ENCODE results near the gene WDFY4. TPM values are rescaled to one million over a fixed set of nuclear protein-coding genes. Genes with fewer than 3 reads are reported as not detected.

WDFY4 gene
- total RNA-seq, 1 donor from 2014 or later = 2.6 TPM

DNA sequence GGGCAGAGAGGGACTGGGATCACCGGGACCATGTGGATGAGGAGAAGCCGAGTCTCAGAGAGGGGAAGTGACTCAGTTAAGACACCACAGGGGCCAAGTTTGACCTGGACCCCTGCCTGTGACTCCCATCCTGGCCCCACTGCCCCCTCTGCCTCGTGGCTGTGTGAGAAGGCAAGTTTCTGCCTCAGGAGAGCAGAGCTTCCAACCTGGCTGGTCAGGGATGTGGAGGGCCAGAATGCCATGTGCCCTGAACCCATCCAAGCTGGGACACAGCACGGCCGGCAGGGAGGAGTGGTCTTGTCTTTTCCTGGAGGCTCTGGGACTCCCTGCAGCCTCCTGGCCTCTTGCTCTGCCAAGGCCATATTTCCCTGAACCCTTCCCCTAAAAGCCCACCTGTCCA is 19.5 kb downstream of the WDFY4 start:
- Histone ChIP-seq H3K36me3 (ENCODE audit: control insufficient read depth in 3 of 3, insufficient read depth in 3 of 3, low read length in 3 of 3) (no peaks in the 10 kb centered on the region), H3K9ac (ENCODE audit: low read depth in 1 of 3, low read length in 3 of 3) (no peak overlapping the region), H3K27me3 (ENCODE audit: control insufficient read depth in 3 of 3, insufficient read depth in 3 of 3, low read length in 3 of 3) (peaks cover 4 to 23% (median 10%) of the 10 kb centered on the region in 3 donors), H3K4me3 (ENCODE audit: low read length in 3 of 3) (no peak overlapping the region), H3K9me3 (ENCODE audit: control insufficient read depth in 3 of 3, low read length in 3 of 3) (no peaks in the 10 kb centered on the region), H3K4me1 (ENCODE audit: control insufficient read depth in 3 of 3, insufficient read depth in 3 of 3, low read length in 3 of 3) (no peaks in the 10 kb centered on the region), H3K27ac (ENCODE audit: low read depth, low read length) (no peak overlapping the region)

- Histone ChIP-seq H3K27ac (ENCODE audit: low read depth, low read length) (no peak overlapping the region), H3K27me3 (ENCODE audit: control insufficient read depth in 3 of 3, insufficient read depth in 3 of 3, low read length in 3 of 3) (peaks cover 4 to 21% (median 10%) of the 10 kb centered on the region in 3 donors), H3K9me3 (ENCODE audit: control insufficient read depth in 3 of 3, low read length in 3 of 3) (no peaks in the 10 kb centered on the region), H3K9ac (ENCODE audit: low read depth in 1 of 3, low read length in 3 of 3) (no peak overlapping the region), H3K36me3 (ENCODE audit: control insufficient read depth in 3 of 3, insufficient read depth in 3 of 3, low read length in 3 of 3) (no peaks in the 10 kb centered on the region), H3K4me3 (ENCODE audit: low read length in 3 of 3) (no peak overlapping the region), H3K4me1 (ENCODE audit: control insufficient read depth in 3 of 3, insufficient read depth in 3 of 3, low read length in 3 of 3) (no peaks in the 10 kb centered on the region)
Observed at GRCh38 chr10:48705401-48705938, 20.8 kb downstream of the WDFY4 start.

GRCh38 chr10:48707472-48707871 is 22.8 kb downstream of the WDFY4 start:
- Histone ChIP-seq H3K9ac (ENCODE audit: low read depth in 1 of 3, low read length in 3 of 3) (no peak overlapping the region), H3K36me3 (ENCODE audit: control insufficient read depth in 3 of 3, insufficient read depth in 3 of 3, low read length in 3 of 3) (no peaks in the 10 kb centered on the region), H3K27me3 (ENCODE audit: control insufficient read depth in 3 of 3, insufficient read depth in 3 of 3, low read length in 3 of 3) (peaks cover 4 to 19% (median 10%) of the 10 kb centered on the region in 3 donors), H3K4me1 (ENCODE audit: control insufficient read depth in 3 of 3, insufficient read depth in 3 of 3, low read length in 3 of 3) (no peaks in the 10 kb centered on the region), H3K4me3 (ENCODE audit: low read length in 3 of 3) (no peak overlapping the region), H3K9me3 (ENCODE audit: control insufficient read depth in 3 of 3, low read length in 3 of 3) (no peaks in the 10 kb centered on the region), H3K27ac (ENCODE audit: low read depth, low read length) (no peak overlapping the region)

GRCh38 chr10:48708144-48708543 is 23.5 kb downstream of the WDFY4 start:
- H3K9ac ChIP-seq (ENCODE audit: low read depth in 1 of 3, low read length in 3 of 3) = no peak overlapping the region
- peaks cover 4 to 19% (median 10%) of the 10 kb centered on the region in 3 donors for H3K27me3 ChIP-seq (ENCODE audit: control insufficient read depth in 3 of 3, insufficient read depth in 3 of 3, low read length in 3 of 3)
- no peak overlapping the region for H3K4me3 ChIP-seq (ENCODE audit: low read length in 3 of 3)
- H3K27ac ChIP-seq (ENCODE audit: low read depth, low read length) = no peak overlapping the region
- H3K9me3 ChIP-seq (ENCODE audit: control insufficient read depth in 3 of 3, low read length in 3 of 3) = no peaks in the 10 kb centered on the region
- H3K4me1 ChIP-seq (ENCODE audit: control insufficient read depth in 3 of 3, insufficient read depth in 3 of 3, low read length in 3 of 3) = no peaks in the 10 kb centered on the region
- H3K36me3 ChIP-seq (ENCODE audit: control insufficient read depth in 3 of 3, insufficient read depth in 3 of 3, low read length in 3 of 3) = no peaks in the 10 kb centered on the region

- Histone ChIP-seq H3K36me3 (ENCODE audit: control insufficient read depth in 3 of 3, insufficient read depth in 3 of 3, low read length in 3 of 3) (peaks cover 0 to 2% (median 0%) of the 10 kb centered on the region in 3 donors), H3K27ac (ENCODE audit: low read depth, low read length) (no peak overlapping the region), H3K9me3 (ENCODE audit: control insufficient read depth in 3 of 3, low read length in 3 of 3) (peaks cover 2 to 8% (median 6%) of the 10 kb centered on the region in 3 donors), H3K4me1 (ENCODE audit: control insufficient read depth in 3 of 3, insufficient read depth in 3 of 3, low read length in 3 of 3) (no peaks in the 10 kb centered on the region), H3K4me3 (ENCODE audit: low read length in 3 of 3) (no peak overlapping the region), H3K9ac (ENCODE audit: low read depth in 1 of 3, low read length in 3 of 3) (no peak overlapping the region), H3K27me3 (ENCODE audit: control insufficient read depth in 3 of 3, insufficient read depth in 3 of 3, low read length in 3 of 3) (peaks cover 0 to 1% (median 0%) of the 10 kb centered on the region in 3 donors)
Observed at GRCh38 chr10:48710647-48711275, 26.1 kb downstream of the WDFY4 start.

DNA sequence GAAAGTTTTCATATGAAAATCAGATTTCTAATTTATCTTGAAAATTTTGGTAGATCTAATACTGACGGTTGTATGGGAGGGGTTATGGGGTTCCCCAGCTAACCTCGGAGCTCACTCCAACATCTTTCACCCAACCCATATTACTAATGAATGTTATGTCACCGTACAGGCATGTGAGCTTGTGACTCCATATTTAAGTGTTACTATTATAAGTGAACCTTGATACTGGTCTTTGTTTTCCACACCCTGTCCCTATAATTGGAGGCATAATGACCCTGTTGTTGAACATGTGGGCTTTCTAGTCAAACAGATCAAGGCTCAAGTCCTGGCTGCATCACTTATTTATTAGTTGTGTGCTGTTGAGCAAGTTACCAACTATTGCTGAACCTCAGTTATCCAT is 27.2 kb downstream of the WDFY4 start:
- peaks cover 0 to 2% (median 0%) of the 10 kb centered on the region in 3 donors for H3K36me3 ChIP-seq (ENCODE audit: control insufficient read depth in 3 of 3, insufficient read depth in 3 of 3, low read length in 3 of 3)
- no peak overlapping the region for H3K27ac ChIP-seq (ENCODE audit: low read depth, low read length)
- H3K27me3 ChIP-seq (ENCODE audit: control insufficient read depth in 3 of 3, insufficient read depth in 3 of 3, low read length in 3 of 3) = no peaks in the 10 kb centered on the region
- peaks cover 2 to 8% (median 6%) of the 10 kb centered on the region in 3 donors for H3K9me3 ChIP-seq (ENCODE audit: control insufficient read depth in 3 of 3, low read length in 3 of 3)
- H3K9ac ChIP-seq (ENCODE audit: low read depth in 1 of 3, low read length in 3 of 3) = no peak overlapping the region
- no peak overlapping the region for H3K4me3 ChIP-seq (ENCODE audit: low read length in 3 of 3)
- no peaks in the 10 kb centered on the region for H3K4me1 ChIP-seq (ENCODE audit: control insufficient read depth in 3 of 3, insufficient read depth in 3 of 3, low read length in 3 of 3)

- Histone ChIP-seq H3K4me1 (ENCODE audit: control insufficient read depth in 3 of 3, insufficient read depth in 3 of 3, low read length in 3 of 3) (no peaks in the 10 kb centered on the region), H3K9me3 (ENCODE audit: control insufficient read depth in 3 of 3, low read length in 3 of 3) (peaks cover 2 to 8% (median 6%) of the 10 kb centered on the region in 3 donors), H3K36me3 (ENCODE audit: control insufficient read depth in 3 of 3, insufficient read depth in 3 of 3, low read length in 3 of 3) (peaks cover 0 to 2% (median 0%) of the 10 kb centered on the region in 3 donors), H3K27ac (ENCODE audit: low read depth, low read length) (no peak overlapping the region), H3K27me3 (ENCODE audit: control insufficient read depth in 3 of 3, insufficient read depth in 3 of 3, low read length in 3 of 3) (no peaks in the 10 kb centered on the region), H3K9ac (ENCODE audit: low read depth in 1 of 3, low read length in 3 of 3) (no peak overlapping the region), H3K4me3 (ENCODE audit: low read length in 3 of 3) (no peak overlapping the region)
Observed at GRCh38 chr10:48714088-48714487, 29.4 kb downstream of the WDFY4 start.

- peaks cover 2 to 8% (median 6%) of the 10 kb centered on the region in 3 donors for H3K9me3 ChIP-seq (ENCODE audit: control insufficient read depth in 3 of 3, low read length in 3 of 3)
- H3K27me3 ChIP-seq (ENCODE audit: control insufficient read depth in 3 of 3, insufficient read depth in 3 of 3, low read length in 3 of 3) = peaks cover 0 to 8% (median 5%) of the 10 kb centered on the region in 3 donors
- H3K4me3 ChIP-seq (ENCODE audit: low read length in 3 of 3) = no peak overlapping the region
- H3K9ac ChIP-seq (ENCODE audit: low read depth in 1 of 3, low read length in 3 of 3) = no peak overlapping the region
- H3K4me1 ChIP-seq (ENCODE audit: control insufficient read depth in 3 of 3, insufficient read depth in 3 of 3, low read length in 3 of 3) = no peaks in the 10 kb centered on the region
- peaks cover 0 to 2% (median 0%) of the 10 kb centered on the region in 3 donors for H3K36me3 ChIP-seq (ENCODE audit: control insufficient read depth in 3 of 3, insufficient read depth in 3 of 3, low read length in 3 of 3)
- no peak overlapping the region for H3K27ac ChIP-seq (ENCODE audit: low read depth, low read length)
Observed at GRCh38 chr10:48716416-48716815, 31.7 kb downstream of the WDFY4 start.

DNA sequence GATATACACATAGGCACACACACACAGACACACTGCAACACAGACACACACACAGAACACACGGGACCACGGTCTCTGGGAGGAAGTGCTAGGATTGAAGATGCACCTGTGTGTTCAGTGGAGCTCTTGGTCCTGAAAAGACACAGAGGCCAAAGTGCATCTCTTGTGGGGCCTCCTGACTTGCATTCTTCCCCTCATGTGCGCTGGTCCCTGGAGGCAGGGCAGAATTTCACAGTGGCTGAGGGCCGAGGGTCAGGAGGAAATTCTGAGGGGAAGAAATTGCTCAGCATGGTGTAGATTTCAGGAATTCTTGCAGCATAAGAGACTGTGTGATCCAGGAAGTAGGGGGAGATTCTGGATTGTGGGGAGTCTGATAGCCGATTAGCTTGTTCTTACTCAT is 35.9 kb downstream of the WDFY4 start:
- Histone ChIP-seq H3K4me3 (ENCODE audit: low read length in 3 of 3) (no peak overlapping the region), H3K9ac (ENCODE audit: low read depth in 1 of 3, low read length in 3 of 3) (no peak overlapping the region), H3K27ac (ENCODE audit: low read depth, low read length) (no peak overlapping the region), H3K9me3 (ENCODE audit: control insufficient read depth in 3 of 3, low read length in 3 of 3) (no peaks in the 10 kb centered on the region), H3K27me3 (ENCODE audit: control insufficient read depth in 3 of 3, insufficient read depth in 3 of 3, low read length in 3 of 3) (peaks cover 0 to 8% (median 5%) of the 10 kb centered on the region in 3 donors), H3K4me1 (ENCODE audit: control insufficient read depth in 3 of 3, insufficient read depth in 3 of 3, low read length in 3 of 3) (no peaks in the 10 kb centered on the region), H3K36me3 (ENCODE audit: control insufficient read depth in 3 of 3, insufficient read depth in 3 of 3, low read length in 3 of 3) (no peaks in the 10 kb centered on the region)

Measured in skeletal muscle tissue (tissue), 4 donors.